ENCODE results near the gene RAC2. TPM values are rescaled to one million over a fixed set of nuclear protein-coding genes. Genes with fewer than 3 reads are reported as not detected.
A peak's percentile ranks its signal among the peaks of the same experiment; 100 is the strongest.

RAC2 gene
- total RNA-seq, 4 donors from 2014 or later = 1.9 to 3.9 (median 3.0) TPM

DNA sequence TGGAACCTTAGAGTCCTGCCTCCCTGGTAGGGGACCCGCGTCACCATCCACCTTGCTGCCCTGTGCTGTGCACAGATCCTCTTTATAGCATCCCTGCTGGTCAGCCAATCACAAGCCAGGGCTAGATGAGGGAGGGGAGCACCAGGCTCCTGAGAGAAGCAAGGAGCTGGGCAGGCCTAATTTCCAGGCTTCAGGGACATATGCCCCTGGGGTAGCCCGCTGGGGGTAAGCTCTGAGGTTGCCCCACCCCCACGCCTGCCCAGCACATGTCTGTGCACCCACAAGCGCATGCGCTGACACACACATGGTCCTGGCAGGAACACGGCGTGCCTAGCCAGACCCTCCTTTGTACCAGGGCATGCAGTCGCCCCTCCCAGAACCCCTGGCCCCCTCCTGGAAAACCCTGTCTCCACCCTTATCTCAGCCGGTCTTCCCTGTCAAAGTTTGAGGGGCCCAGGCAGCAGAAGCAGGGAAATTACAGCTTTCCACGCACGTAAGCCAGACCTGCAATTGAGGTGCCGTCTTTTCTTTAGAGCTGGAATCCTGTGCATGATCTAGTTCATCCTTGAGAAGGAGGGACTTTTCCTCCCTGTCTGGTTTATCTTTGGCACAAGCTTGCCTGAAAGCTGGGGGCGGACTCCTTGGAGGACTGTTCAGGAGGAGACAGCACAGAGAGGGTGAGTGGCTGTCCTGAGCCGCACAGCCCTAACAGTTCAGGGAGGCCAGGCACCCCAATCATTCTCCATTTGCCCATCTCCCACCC lies 33.8 kb downstream of the RAC2 start:
- H3K36me3 ChIP-seq = no peaks in the 10 kb centered on the region
- TF ChIP-seq POLR2AphosphoS5 (IDR thresholded peaks at IDR 0.05) (no peak), POLR2A (IDR thresholded peaks at IDR 0.05) (no peak), EP300 (IDR thresholded peaks at IDR 0.05) (no peak)
- TF ChIP-seq, protein P1, sequence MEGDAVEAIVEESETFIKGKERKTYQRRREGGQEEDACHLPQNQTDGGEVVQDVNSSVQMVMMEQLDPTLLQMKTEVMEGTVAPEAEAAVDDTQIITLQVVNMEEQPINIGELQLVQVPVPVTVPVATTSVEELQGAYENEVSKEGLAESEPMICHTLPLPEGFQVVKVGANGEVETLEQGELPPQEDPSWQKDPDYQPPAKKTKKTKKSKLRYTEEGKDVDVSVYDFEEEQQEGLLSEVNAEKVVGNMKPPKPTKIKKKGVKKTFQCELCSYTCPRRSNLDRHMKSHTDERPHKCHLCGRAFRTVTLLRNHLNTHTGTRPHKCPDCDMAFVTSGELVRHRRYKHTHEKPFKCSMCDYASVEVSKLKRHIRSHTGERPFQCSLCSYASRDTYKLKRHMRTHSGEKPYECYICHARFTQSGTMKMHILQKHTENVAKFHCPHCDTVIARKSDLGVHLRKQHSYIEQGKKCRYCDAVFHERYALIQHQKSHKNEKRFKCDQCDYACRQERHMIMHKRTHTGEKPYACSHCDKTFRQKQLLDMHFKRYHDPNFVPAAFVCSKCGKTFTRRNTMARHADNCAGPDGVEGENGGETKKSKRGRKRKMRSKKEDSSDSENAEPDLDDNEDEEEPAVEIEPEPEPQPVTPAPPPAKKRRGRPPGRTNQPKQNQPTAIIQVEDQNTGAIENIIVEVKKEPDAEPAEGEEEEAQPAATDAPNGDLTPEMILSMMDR (IDR thresholded peaks at IDR 0.05) = no peak
- DNase-seq (ENCODE audit: low spot score in 2 of 2) = peak; percentile 37 to 58
- peaks cover 26% of the 10 kb centered on the region for H3K27me3 ChIP-seq
- H3K4me3 ChIP-seq = no peak overlapping the region
- no peaks in the 10 kb centered on the region for H3K9me3 ChIP-seq
- 54% methylated on average over 11 of the region's 15 CpGs for WGBS
- H3K27ac ChIP-seq = no peak overlapping the region
- peaks cover 4% of the 10 kb centered on the region for H3K4me1 ChIP-seq

DNA sequence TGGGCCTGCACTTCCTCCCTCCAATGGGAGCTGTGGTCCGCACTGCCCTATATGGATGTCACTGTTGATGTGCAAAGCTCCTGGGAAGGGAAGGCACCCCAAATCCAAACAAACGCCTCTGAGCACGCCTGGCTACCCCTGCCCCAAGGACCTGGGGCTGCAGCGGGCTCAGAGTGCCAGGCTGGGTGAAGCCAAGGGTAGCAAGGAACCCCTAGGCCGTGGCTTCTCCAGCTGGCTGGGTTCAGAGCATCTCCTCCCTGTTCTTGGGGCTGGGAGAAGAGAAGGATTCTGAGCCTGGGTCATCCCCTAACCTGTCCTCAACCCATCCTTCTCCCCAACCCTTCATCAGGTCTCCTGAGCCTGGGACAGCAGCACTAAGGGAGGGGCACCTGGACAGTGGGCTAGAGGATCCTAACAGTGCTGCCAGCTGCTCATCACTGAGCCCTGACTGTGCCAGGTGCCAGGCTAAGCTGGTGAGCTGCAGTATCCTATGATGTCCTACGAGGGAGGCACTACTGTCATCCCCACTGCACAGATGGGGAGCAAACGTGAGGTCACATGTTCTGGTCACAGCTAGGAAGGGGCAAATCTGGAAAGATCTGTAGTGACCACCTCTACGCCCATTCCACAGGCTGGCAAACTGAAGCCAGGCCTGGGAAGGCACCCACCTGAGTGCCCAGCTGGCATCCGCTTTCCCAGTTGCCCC lies 34.8 kb downstream of the RAC2 start:
- no peak for TF ChIP-seq EP300 (IDR thresholded peaks at IDR 0.05)
- TF ChIP-seq, protein P1 (IDR thresholded peaks at IDR 0.05) = no peak
- TF ChIP-seq POLR2A (IDR thresholded peaks at IDR 0.05) = no peak
- TF ChIP-seq POLR2AphosphoS5 (IDR thresholded peaks at IDR 0.05) = no peak
- WGBS = 86% methylated on average over 7 of the region's 9 CpGs
- no peaks in the 10 kb centered on the region for H3K36me3 ChIP-seq
- peak; percentile 46 to 61 for DNase-seq (ENCODE audit: low spot score in 2 of 2)
- no peaks in the 10 kb centered on the region for H3K9me3 ChIP-seq
- no peak overlapping the region for H3K27ac ChIP-seq
- H3K27me3 ChIP-seq = peaks cover 21% of the 10 kb centered on the region
- peaks cover 4% of the 10 kb centered on the region for H3K4me1 ChIP-seq
- no peak overlapping the region for H3K4me3 ChIP-seq

- no peaks in the 10 kb centered on the region for H3K9me3 ChIP-seq
- no peak for TF ChIP-seq EP300 (IDR thresholded peaks at IDR 0.05)
- TF ChIP-seq POLR2AphosphoS5 (IDR thresholded peaks at IDR 0.05) = no peak
- no peak for TF ChIP-seq POLR2A (IDR thresholded peaks at IDR 0.05)
- TF ChIP-seq, protein P1 (IDR thresholded peaks at IDR 0.05) = no peak
- no peak overlapping the region for H3K4me3 ChIP-seq
- no peaks in the 10 kb centered on the region for H3K36me3 ChIP-seq
- peaks cover 4% of the 10 kb centered on the region for H3K4me1 ChIP-seq
- DNase-seq (ENCODE audit: low spot score in 2 of 2) = peak; percentile 44 to 69
- H3K27ac ChIP-seq = no peak overlapping the region
- H3K27me3 ChIP-seq = peaks cover 21% of the 10 kb centered on the region
- WGBS = 90% methylated on average over 7 of the region's 7 CpGs
These were observed 35.5 kb downstream of the RAC2 start for GRCh38 chr22:37208401-37209139.

DNA sequence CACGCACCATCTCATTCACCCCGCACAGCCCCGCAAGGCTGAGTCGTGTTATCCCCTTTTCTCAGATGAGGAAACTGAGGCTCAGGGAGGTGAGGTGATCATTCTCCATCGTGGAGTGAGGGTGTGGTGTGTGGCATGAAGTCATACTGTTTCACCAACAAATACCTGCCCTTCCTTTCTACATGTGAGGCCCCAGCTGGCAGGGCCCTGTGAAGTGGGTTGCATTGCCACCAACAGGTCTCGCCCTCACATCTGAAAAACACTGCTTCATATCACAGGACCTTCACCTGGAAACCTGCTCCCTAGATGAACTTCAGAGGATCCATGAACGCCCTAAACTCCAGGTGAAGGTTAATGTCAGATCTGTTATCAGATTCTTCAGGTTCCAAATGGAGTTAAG lies 36.1 kb downstream of the RAC2 start:
- peaks cover 4% of the 10 kb centered on the region for H3K4me1 ChIP-seq
- peak; percentile 35 to 52 for DNase-seq (ENCODE audit: low spot score in 2 of 2)
- 86% methylated on average over 6 of the region's 7 CpGs for WGBS
- TF ChIP-seq POLR2AphosphoS5 (IDR thresholded peaks at IDR 0.05) (no peak), EP300 (IDR thresholded peaks at IDR 0.05) (no peak), POLR2A (IDR thresholded peaks at IDR 0.05) (no peak)
- H3K9me3 ChIP-seq = no peaks in the 10 kb centered on the region
- peaks cover 21% of the 10 kb centered on the region for H3K27me3 ChIP-seq
- H3K36me3 ChIP-seq = no peaks in the 10 kb centered on the region
- no peak overlapping the region for H3K27ac ChIP-seq
- H3K4me3 ChIP-seq = no peak overlapping the region

GRCh38 chr22:37206841-37207821 lies 36.9 kb downstream of the RAC2 start:
- no peak overlapping the region for H3K4me3 ChIP-seq
- 88% methylated on average over 45 of the region's 71 CpGs for WGBS
- no peaks in the 10 kb centered on the region for H3K36me3 ChIP-seq
- no peaks in the 10 kb centered on the region for H3K9me3 ChIP-seq
- H3K27me3 ChIP-seq = peaks cover 17% of the 10 kb centered on the region
- peak; percentile 55 to 72 for DNase-seq (ENCODE audit: low spot score in 2 of 2)
- H3K4me1 ChIP-seq = no peaks in the 10 kb centered on the region
- no peak overlapping the region for H3K27ac ChIP-seq
- TF ChIP-seq EP300 (IDR thresholded peaks at IDR 0.05) (no peak), POLR2A (IDR thresholded peaks at IDR 0.05) (no peak), POLR2AphosphoS5 (IDR thresholded peaks at IDR 0.05) (no peak)
- TF ChIP-seq, protein P1 (IDR thresholded peaks at IDR 0.05) = no peak
